Prostate gland (tissue), 2 donors: Measurements from ENCODE around the gene MFSD12. TPM values are rescaled to one million over a fixed set of nuclear protein-coding genes. Genes with fewer than 3 reads are reported as not detected.

Source experiments
- DNase-seq: peaks from one replicate; pipeline ENCODE4 v3.0.0-alpha.2; 2019; ENCODE audit warnings: low spot score
- H3K27ac ChIP-seq, 2 donors: fragments of 200-600 bp; sonication (generic); 2 replicates each; pipeline ENCODE4 v1.5.1; 2017 to 2019
- H3K27me3 ChIP-seq: fragments of 200-600 bp; sonication (generic); replicated peaks from 2 replicates; pipeline ENCODE4 v1.5.1; 2019; ENCODE audit not compliant: insufficient read depth
- H3K36me3 ChIP-seq, 2 donors: fragments of 200-600 bp; sonication (generic); 1 replicate in 1 of 2; 2 replicates in 1 of 2; pipeline versions ENCODE4 v1.5.1 to v1.8.1; 2017 to 2019
- H3K4me1 ChIP-seq: fragments of 200-600 bp; sonication (generic); replicated peaks from 2 replicates; pipeline ENCODE4 v1.5.1; 2019
- H3K4me3 ChIP-seq, 2 donors: fragments of 200-600 bp; sonication (generic); 2 replicates each; pipeline ENCODE4 v1.5.1; 2017 to 2019
- H3K9me3 ChIP-seq: fragments of 200-600 bp; sonication (generic); 2 replicates; pipeline ENCODE4 v1.5.1; 2017
- POLR2A ChIP-seq: fragments of 450-650 bp; IDR thresholded peaks from one replicate; pipeline ENCODE4 v1.6.1; 2016; ENCODE audit warnings: antibody characterized with exemption, mild to moderate bottlenecking
- POLR2AphosphoS5 ChIP-seq: sonication (generic); formaldehyde crosslinking; IDR thresholded peaks from one replicate; pipeline ENCODE4 v1.6.1; 2017; ENCODE audit warnings: antibody characterized with exemption
- WGBS: methylation state at CpG from one replicate; pipeline ENCODE4 v1.1.5; 2018; 5-methylcytosine and 5-hydroxymethylcytosine counted together
- intact Hi-C: fragments of 100-400 bp; cut with DNase I; formaldehyde crosslinking; loops from one replicate; pipeline ENCODE4 v1.14.2; 2022
- total RNA-seq, 2 donors: library from RNA; depleted of rRNA; stranded (reverse); fragments of >200 nt; gene quantifications; one replicate each; pipeline ENCODE4 v1.1.0, GENCODE V29; 2016
- TF ChIP-seq, protein P1 (sequence below), 4 experiments: fragments of 200-600 bp in 2 of 4; fragments of 450-650 bp in 2 of 4; sonication (generic) in 2 of 4; IDR thresholded peaks; 1 replicate in 3 of 4; 2 replicates in 1 of 4; pipeline ENCODE4 v1.5.1; 2016 to 2019; ENCODE audit warnings: antibody characterized with exemption in 4 of 4, mild to moderate bottlenecking in 2 of 4, moderate library complexity in 2 of 4

MFSD12 gene
- total RNA-seq, 2 donors from 2014 or later: 60.5 to 86.1 TPM

- no peak for TF ChIP-seq POLR2A
- no peak for TF ChIP-seq POLR2AphosphoS5
- TF ChIP-seq, protein P1, sequence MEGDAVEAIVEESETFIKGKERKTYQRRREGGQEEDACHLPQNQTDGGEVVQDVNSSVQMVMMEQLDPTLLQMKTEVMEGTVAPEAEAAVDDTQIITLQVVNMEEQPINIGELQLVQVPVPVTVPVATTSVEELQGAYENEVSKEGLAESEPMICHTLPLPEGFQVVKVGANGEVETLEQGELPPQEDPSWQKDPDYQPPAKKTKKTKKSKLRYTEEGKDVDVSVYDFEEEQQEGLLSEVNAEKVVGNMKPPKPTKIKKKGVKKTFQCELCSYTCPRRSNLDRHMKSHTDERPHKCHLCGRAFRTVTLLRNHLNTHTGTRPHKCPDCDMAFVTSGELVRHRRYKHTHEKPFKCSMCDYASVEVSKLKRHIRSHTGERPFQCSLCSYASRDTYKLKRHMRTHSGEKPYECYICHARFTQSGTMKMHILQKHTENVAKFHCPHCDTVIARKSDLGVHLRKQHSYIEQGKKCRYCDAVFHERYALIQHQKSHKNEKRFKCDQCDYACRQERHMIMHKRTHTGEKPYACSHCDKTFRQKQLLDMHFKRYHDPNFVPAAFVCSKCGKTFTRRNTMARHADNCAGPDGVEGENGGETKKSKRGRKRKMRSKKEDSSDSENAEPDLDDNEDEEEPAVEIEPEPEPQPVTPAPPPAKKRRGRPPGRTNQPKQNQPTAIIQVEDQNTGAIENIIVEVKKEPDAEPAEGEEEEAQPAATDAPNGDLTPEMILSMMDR (IDR thresholded peaks at IDR 0.05): no peak
- H3K27ac ChIP-seq: no peak overlapping the region
- WGBS: 92% methylated on average over 31 of the region's 34 CpGs
- H3K36me3 ChIP-seq: no peaks in the 10 kb centered on the region
- H3K9me3 ChIP-seq: no peaks in the 10 kb centered on the region
- H3K4me3 ChIP-seq: no peak overlapping the region
- H3K27me3 ChIP-seq: no peaks in the 10 kb centered on the region
- DNase-seq: no peak
- intact Hi-C loops: no loop called here
- H3K4me1 ChIP-seq: no peaks in the 10 kb centered on the region
Measured at GRCh38 chr19:3550947-3551791, 6.2 kb downstream of the MFSD12 start.

DNA sequence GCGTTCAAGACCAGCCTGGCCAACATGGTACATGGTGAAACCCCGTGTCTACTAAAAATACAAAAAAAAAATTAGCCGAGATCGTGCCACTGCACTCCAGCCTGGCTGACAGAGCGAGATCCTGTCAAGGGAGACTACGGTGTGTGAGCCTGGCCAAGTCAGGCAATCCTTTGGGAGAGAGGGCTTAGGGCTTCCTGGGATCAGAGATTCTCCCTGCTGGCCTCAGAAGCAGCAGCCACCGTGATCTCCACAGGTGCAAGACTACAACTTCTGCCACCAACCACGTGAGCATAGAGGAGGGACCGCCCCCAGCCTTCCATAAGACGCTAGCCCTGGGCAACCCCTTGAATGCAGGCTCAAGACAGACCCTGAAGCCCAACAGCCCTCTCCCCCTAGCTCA, 7.6 kb downstream of the MFSD12 start:
- Histone ChIP-seq H3K27me3 (no peaks in the 10 kb centered on the region), H3K9me3 (no peaks in the 10 kb centered on the region), H3K4me3 (no peak overlapping the region), H3K27ac (no peak overlapping the region), H3K4me1 (no peaks in the 10 kb centered on the region), H3K36me3 (no peaks in the 10 kb centered on the region)
- 87% methylated on average over 10 of the region's 10 CpGs for WGBS
- TF ChIP-seq POLR2A (no peak), POLR2AphosphoS5 (no peak)
- TF ChIP-seq, protein P1 (IDR thresholded peaks at IDR 0.05): no peak
- intact Hi-C loops: loop anchor here (5.0 kb wide), 1 partner anchor 67 kb away; no protein-coding TSS in a partner anchor
- no peak for DNase-seq

DNA sequence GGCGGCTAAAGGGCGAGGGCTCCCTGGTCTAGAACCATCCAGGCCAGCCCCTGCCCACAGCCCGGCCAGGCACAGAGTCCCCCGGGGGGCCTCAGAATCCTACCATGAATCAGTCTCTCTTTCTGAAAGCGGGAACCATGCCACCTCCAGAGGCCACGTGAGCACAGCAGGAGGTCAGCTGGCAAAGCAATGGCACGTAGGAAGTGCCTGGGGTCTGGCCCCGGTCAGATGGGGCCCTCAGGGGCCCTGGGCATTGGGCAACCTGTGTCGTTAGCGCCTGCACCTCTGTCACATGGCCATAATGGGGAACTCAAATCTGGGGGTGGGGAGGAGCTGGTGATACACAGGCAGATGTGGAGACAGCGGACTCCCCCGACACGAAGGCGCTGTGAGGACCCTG, 8.8 kb downstream of the MFSD12 start:
- Histone ChIP-seq H3K36me3 (no peaks in the 10 kb centered on the region), H3K4me3 (no peak overlapping the region), H3K27me3 (no peaks in the 10 kb centered on the region), H3K27ac (no peak overlapping the region), H3K4me1 (no peaks in the 10 kb centered on the region), H3K9me3 (no peaks in the 10 kb centered on the region)
- TF ChIP-seq POLR2AphosphoS5: no peak
- intact Hi-C loops: loop anchor here (5.0 kb wide), 1 partner anchor 69 kb away; no protein-coding TSS in a partner anchor
- 78% methylated on average over 12 of the region's 14 CpGs for WGBS
- DNase-seq: no peak

DNA sequence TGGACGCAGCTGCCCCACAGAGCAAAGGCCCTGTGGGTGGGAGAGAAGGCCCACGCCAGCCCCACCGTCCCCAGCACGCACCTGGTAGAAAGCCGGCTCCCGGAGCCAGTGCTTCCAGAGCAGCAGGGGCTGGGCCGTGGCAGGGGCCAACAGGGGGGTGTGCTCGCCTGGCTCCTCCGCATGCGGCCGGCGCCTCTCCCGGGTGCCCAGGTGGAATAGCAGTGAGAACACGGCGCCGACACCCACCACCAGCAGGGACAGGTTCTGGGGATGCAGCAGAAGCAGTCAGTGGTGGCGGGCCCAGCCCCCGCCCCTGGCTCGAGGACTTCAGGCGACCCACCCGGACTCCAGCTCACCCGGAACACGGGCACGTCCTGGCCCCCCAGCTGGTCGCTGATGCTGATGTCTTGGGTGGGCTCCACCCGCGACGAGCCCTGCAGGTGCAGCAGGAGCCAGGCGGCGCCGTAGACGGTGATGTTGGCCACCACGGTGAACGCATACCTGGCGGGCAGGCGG, 9.6 kb downstream of the MFSD12 start:
- Histone ChIP-seq H3K4me1 (no peaks in the 10 kb centered on the region), H3K4me3 (no peak overlapping the region), H3K27ac (no peak overlapping the region), H3K27me3 (no peaks in the 10 kb centered on the region), H3K9me3 (no peaks in the 10 kb centered on the region), H3K36me3 (no peaks in the 10 kb centered on the region)
- TF ChIP-seq POLR2AphosphoS5 (no peak), POLR2A (no peak)
- TF ChIP-seq, protein P1 (IDR thresholded peaks at IDR 0.05): no peak
- DNase-seq: no peak
- 82% methylated on average over 27 of the region's 36 CpGs for WGBS
- intact Hi-C loops: loop anchor here (5.0 kb wide), 1 partner anchor 69 kb away; no protein-coding TSS in a partner anchor

DNA sequence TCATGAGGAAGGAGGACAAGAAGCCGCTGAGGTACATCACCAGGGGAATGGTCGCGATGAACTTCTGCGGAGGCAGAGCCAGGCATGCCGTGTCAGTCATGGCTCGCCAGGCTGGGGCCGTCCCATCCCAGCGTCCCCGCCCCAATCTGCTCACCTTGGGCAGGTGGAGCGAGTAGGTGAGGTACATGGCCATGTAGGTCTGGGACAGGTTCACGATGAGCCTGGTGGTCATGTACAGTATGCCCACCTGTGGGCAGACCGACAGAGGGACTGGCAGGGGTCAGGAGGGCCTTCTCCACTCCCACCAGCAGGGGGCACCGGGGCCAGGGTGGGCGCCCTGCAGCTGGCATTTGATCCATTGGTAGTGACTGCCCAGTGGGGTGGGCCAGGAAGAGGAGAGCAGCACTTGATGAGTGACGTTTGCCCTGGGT, 10.1 kb downstream of the MFSD12 start:
- no peak for DNase-seq
- Histone ChIP-seq H3K27me3 (no peaks in the 10 kb centered on the region), H3K4me3 (no peak overlapping the region), H3K36me3 (no peaks in the 10 kb centered on the region), H3K4me1 (no peaks in the 10 kb centered on the region), H3K9me3 (no peaks in the 10 kb centered on the region), H3K27ac (no peak overlapping the region)
- intact Hi-C loops: loop anchor here (5.0 kb wide), 1 partner anchor 70 kb away; no protein-coding TSS in a partner anchor
- TF ChIP-seq POLR2A: no peak
- no peak for TF ChIP-seq POLR2AphosphoS5
- TF ChIP-seq, protein P1 (IDR thresholded peaks at IDR 0.05): peak in 3 of 4 experiments; percentile 11 to 30 (median 15)
- WGBS: 88% methylated on average over 15 of the region's 15 CpGs
